KOPT-K1 (cell line): ENCODE data around the gene MAP3K8.
A peak's percentile ranks its signal among the peaks of the same experiment; 100 is the strongest.

Experiments
- H3K27ac ChIP-seq: fragments of 200-600 bp; sonication (generic); 2 replicates; pipeline ENCODE4 v1.5.1; 2016; ENCODE audit warnings: antibody characterized with exemption, mild to moderate bottlenecking, low read depth, low read length; ENCODE audit not compliant: poor library complexity, severe bottlenecking
- H3K36me3 ChIP-seq: fragments of 200-600 bp; sonication (generic); 2 replicates; pipeline ENCODE4 v1.5.1; 2017; ENCODE audit warnings: antibody characterized with exemption, mild to moderate bottlenecking, low read length, moderate library complexity; ENCODE audit not compliant: insufficient read depth
- H3K9me3 ChIP-seq: fragments of 200-600 bp; sonication (generic); 2 replicates; pipeline ENCODE4 v1.5.1; 2017; ENCODE audit warnings: antibody characterized with exemption, low read length, mild to moderate bottlenecking; ENCODE audit not compliant: insufficient read depth, poor library complexity, severe bottlenecking

MAP3K8 gene

DNA sequence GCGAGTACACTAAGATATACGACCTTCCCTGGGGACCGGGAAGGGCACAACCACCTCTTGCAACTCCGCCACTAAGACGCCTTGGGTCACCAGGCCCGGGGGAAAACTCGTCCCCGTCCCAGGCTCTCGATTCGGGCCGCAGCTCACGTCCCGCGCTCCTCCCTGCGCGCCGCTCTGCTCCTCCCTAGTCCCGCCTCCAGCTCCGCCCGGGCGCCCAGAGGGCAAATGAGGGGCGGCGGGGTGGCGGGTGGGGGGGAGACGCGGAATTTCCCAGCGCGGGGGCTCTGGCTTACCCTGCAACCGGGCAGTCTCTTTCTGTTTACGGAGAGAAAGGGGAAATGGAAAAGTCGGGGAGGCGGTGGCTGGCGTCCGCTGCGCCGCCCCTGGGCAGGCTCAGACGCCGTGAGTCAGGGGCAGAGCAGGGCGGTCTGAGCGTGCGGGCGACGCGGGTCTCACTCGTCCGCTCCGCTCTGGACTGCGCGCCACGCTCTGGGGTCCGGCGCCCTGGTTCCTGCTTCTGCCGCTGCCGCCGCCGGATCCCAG is at the start of gene MAP3K8:
Gene MAP3K8, plus strand, starts transcription at position 455 of the 543 bp plus-strand sequence. CDS start 4,755 bp downstream, outside the sequence.
- Histone ChIP-seq H3K9me3 (no peaks in the 10 kb centered on the region), H3K27ac (peak within 1 kb of the TSS; percentile 39)

DNA sequence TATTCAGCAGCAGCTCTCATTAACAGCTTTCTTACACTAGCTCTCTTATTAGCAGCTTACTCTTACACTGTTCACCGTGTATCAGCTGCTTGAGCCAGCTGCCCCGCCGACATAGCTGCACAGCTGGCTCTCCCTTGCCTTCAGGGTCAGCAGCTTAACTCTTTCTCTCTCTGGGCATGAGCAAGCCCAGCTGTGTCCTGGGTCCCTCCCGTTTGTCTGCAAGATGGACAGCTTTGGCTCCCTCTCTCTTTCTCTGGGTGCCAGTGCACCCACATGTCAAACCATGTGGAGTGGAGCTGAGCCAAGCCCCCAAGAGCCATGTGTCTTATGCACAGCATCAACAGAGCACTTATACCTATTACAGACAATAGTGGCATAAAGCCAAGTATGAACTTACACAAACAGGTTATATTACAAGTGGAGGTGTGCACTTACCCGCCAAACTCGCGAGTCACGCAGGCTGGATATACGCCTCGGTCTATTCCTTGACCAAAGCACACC is 49.2 kb upstream of the MAP3K8 start:
- Histone ChIP-seq H3K36me3 (no peaks in the 10 kb centered on the region), H3K27ac (no peak overlapping the region), H3K9me3 (no peaks in the 10 kb centered on the region)

More for the DNA sequence above, at the start of gene MAP3K8:
- H3K36me3 ChIP-seq: no peaks in the 10 kb centered on the region

DNA sequence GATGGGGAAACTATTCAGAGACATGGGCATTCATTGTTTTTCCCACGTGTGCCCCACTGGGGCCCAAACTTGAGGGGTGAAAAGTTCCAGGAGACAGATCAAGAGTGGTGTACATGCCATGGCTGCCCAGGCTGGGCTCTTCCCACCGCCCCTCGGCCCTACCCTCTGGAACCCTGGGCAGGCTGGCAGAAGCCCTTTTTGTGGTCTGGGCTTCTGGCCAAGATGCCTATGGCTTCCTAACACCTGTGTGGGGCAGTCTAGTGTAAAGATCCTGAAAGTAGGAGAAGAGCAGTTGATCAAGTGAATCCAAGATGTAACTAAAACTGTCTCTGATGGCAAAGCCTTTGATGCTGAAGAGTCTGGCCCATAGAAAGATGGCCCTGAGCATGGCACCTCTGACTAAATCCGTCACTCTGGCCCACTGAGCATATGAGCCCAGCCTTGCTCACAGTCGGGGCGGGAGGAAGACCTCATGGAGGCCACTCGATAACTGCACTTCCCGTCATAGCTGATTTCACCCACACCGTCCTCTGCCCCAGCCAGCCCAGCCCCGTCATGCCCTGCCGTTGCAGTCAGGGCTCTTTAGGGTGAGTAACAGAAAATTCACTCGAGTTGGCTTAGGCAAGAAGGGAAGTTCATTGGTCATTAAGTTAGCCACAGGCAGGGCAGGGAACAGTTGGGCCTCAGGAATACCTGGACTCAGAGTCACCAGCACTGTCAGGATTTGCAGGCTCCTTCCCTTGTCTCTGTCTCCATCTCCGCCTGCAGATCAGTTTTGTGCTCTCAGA is 47.0 kb upstream of the MAP3K8 start:
- no peak overlapping the region for H3K27ac ChIP-seq
- H3K36me3 ChIP-seq: no peaks in the 10 kb centered on the region
- no peaks in the 10 kb centered on the region for H3K9me3 ChIP-seq

DNA sequence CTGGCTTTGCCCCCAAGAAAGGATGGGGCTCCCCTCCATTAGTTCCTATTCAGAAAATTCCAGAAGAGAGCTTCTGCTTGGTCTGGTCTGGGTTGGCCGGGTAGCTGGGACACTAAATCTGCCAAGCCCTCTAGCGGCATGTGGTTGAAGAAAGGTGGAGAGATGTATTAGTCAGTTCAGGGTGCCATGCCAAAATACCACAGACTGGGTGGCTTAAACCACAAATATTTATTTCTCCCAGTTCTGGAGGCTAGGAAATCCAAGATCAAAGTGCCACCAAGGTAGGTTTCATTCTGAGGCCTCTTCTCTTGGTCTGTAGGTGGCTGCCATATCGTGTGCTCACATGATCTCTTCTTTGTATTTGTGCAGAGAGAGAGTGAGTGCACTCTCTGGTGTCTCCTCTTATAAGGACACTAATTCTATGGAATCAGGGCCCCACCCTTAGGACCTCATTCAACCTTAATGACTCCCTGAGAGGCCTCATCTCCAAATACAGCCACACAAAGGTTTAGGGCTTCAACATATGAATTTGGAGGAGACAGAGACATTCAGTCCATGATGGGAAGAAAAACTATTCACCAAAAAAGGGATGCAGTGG is 46.2 kb upstream of the MAP3K8 start:
- no peaks in the 10 kb centered on the region for H3K36me3 ChIP-seq
- no peaks in the 10 kb centered on the region for H3K9me3 ChIP-seq
- H3K27ac ChIP-seq: no peak overlapping the region

DNA sequence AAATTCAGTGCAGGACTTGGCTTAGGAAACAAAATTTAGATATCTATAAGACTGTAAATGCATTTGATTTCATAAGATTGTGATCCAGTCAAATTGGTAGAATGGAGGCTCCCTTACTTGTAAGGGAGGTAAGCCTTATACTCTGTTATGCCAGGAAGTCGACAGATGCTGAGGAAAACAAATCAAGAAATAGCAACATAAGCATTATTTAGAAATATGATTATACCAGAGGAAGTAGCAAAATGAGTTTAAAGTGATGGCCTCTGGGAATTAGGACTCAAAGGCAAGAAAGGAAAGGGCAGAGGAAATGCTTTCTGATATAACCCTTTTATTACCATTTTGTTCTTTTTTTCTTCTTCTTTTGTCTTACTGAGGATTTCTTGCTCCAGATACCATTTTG is 44.4 kb upstream of the MAP3K8 start:
- Histone ChIP-seq H3K27ac (no peak overlapping the region), H3K36me3 (no peaks in the 10 kb centered on the region), H3K9me3 (no peaks in the 10 kb centered on the region)

DNA sequence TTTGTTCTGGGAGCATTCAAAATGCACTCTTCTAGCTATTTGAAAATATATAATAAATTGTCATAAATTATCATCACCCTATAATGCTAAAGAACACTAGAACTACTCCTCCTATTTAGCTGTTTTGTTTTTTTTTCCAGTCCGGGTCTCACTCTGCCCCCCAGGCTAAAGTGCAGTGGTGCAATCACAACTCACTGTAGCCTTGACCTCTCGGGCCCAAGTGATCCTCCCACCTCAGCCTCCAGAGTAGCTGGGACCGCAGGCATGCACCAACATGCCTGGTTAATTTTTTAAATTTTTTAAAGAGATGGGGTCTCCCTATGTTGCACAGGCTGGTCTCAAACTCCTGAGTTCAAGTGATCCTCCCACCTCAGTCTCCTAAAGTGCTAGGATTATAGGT is 43.8 kb upstream of the MAP3K8 start:
- Histone ChIP-seq H3K9me3 (no peaks in the 10 kb centered on the region), H3K27ac (no peak overlapping the region), H3K36me3 (no peaks in the 10 kb centered on the region)

DNA sequence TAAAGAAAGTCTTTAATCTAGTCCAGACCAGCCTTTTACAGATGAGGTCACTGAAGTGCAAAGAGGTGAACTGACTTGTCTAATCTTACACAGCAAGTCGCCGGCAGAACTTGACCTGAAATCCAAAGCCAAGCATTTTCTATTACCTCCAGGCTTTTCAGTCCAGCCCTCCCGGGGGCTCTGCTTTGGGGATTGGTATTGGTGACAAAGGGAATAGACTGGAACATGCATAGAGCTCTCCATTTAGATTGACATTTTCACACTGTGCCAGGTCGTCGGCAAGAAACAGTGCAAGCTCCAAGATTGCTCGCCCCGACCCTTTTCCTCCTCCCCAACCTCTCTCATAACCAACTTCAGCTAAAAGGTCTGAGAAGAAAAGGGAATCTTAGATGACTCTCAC is 42.7 kb upstream of the MAP3K8 start:
- Histone ChIP-seq H3K36me3 (no peaks in the 10 kb centered on the region), H3K9me3 (no peaks in the 10 kb centered on the region), H3K27ac (no peak overlapping the region)

DNA sequence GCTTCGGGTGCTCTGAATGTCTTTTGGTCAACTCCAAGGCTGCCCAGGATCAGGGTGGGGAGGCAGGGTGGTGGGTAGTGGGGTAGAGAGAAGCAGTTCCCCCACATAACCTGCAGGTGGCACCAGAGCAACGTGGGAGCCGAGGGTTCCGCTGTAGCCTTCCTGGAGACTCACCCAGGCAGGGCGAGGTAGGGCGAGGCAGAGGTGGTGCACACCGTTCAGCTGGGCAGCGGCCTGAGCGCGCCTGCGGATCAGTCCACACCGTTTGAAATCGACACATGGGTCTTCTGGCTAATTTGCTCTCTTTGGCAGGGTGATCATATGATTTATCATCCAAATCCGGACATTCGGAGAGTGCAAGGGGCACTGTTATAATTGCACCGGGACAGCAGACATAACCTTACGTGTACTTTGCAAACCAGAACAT is 41.4 kb upstream of the MAP3K8 start:
- Histone ChIP-seq H3K36me3 (no peaks in the 10 kb centered on the region), H3K27ac (no peak overlapping the region), H3K9me3 (no peaks in the 10 kb centered on the region)

DNA sequence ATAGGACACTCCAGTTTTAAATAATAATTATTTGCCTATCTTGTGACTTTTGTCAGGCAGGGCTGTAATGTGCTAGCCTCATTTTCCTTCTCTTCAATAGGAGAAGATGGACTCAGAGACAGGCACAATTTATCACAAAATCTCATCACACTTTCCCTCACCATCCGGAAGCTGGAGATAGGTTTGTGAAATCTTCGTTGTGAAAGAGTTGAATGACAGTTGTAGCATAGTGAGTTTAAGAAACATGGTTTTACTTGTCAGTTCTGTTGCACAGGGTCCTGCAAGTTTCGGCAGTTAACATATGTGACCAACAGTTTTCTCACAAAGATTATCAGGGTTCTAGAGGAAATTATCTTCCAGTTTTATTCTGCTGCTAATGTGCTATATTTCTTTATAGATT is 37.7 kb upstream of the MAP3K8 start:
- Histone ChIP-seq H3K9me3 (no peaks in the 10 kb centered on the region), H3K36me3 (no peaks in the 10 kb centered on the region), H3K27ac (no peak overlapping the region)

DNA sequence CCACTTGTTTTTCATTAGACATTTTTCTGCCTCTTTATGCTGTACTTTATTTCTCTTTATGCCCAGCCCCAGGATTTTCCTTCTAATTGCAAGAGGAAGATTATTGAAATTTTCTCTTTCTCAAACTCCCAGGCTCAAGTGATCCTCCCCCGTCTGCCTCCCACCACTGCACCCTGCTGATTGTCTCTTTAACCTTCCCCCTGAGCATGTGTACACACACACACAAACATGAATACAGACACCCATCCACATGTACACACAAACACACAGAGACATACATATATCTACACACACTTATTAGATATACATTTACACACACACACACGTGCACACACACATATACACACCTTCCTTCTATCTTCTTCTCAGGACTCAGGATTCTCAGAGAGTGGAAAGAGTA is 37.3 kb upstream of the MAP3K8 start:
- H3K27ac ChIP-seq: no peak overlapping the region
- no peaks in the 10 kb centered on the region for H3K36me3 ChIP-seq
- H3K9me3 ChIP-seq: no peaks in the 10 kb centered on the region

DNA sequence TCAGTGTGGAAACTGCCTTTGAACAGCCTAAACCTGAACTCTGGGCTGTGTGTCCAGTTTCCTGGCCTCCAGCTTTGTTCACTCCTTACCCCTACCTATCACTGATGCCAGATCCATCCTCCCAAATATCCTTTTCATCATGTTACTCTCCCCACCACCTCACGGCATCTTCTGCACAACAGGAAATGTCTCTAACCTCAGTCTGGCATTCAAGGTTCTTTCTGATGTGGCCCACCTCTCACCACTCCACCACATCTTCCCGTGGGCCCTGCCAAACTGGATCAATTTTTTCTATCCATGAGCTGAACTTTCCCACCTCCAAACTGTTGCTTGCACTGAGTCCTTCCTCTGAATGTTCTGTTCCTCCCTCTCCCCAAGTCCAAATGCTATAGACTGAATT is 35.8 kb upstream of the MAP3K8 start:
- Histone ChIP-seq H3K36me3 (no peaks in the 10 kb centered on the region), H3K27ac (no peak overlapping the region), H3K9me3 (no peaks in the 10 kb centered on the region)

DNA sequence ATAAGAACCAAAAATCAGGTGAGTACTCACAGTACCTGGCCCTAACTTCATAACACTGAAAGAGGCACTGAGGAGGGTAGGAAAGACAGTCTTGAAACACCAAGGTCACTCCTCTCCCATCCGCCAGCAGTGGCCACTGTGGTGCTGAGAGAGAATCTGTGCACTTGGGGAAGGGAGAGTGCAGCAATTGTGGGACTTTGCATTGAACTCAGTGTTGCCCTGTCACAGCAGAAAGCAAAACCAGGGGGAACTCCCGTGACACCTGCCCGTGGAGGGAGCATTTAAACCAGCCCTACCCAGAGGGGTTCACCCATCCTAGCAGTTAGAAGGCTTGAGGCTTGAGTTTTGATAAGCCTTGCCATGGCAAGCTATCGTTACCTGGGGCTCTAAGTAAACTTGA is 35.2 kb upstream of the MAP3K8 start:
- Histone ChIP-seq H3K9me3 (no peaks in the 10 kb centered on the region), H3K36me3 (no peaks in the 10 kb centered on the region), H3K27ac (no peak overlapping the region)

DNA sequence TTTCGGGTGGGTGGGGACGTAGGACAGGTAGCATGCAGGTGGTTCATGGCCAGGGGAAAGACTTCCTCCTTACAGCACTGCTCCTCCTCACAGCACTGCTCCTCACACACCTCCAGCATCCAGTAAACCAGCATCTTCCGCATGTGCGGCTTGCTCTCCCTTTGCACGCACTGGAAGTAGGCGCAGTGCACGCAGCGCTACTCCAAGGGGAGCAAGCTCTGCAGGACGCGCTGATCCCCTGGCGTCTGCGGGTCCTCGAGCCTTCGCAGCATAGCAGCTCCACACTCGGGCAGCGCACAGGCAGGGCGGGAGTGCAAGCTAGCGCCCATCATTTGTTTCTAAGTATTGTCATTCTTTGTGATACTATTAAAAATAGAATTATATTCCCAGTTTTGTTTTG is 30.5 kb upstream of the MAP3K8 start:
- H3K36me3 ChIP-seq: no peaks in the 10 kb centered on the region
- H3K27ac ChIP-seq: no peak overlapping the region
- H3K9me3 ChIP-seq: peaks cover 17% of the 10 kb centered on the region

DNA sequence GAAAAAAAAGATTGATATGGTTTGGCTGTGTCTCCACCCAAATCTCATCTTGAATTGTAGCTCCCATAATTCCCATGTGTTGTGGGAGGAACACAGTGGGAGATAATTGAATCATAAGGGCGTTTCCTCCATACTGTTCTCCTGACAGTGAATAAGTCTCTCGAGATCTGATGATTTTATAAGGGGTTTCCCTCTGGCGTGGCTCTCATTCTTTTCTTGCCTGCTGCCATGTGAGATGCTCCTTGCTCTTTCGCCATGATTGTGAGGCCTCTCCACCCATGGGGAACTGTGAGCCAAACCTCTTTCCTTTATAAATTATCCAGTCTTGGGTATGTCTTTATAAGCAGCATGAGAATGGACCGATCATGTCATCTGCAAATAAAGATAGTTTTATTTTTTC is 29.4 kb upstream of the MAP3K8 start:
- Histone ChIP-seq H3K9me3 (peaks cover 17% of the 10 kb centered on the region), H3K36me3 (no peaks in the 10 kb centered on the region)

DNA sequence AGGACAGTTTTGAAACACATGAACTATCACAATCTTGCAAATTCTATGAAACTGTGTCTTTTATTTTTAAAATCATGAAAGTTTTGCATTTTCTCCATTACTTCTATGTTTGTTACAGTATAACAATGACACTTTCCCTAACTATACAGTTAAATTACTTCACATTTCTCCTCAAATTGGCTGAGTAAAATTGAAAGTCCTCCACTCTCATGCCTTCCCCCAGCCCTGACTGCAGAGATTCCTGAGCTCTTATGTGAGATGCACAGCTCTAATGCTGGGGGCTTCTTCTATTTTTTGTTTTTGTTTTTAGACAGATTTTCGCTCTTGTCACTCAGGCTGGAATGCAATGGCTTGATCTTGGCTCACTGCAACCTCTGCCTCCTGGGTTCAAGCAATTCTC is 22.7 kb upstream of the MAP3K8 start:
- Histone ChIP-seq H3K27ac (no peak overlapping the region), H3K36me3 (no peaks in the 10 kb centered on the region), H3K9me3 (no peaks in the 10 kb centered on the region)

More for the DNA sequence above, 29.4 kb upstream of the MAP3K8 start:
- H3K27ac ChIP-seq: no peak overlapping the region
